Ectodermal cell (in vitro differentiated cells): ENCODE data around the gene FKBP4. TPM values are rescaled to one million over a fixed set of nuclear protein-coding genes. Genes with fewer than 3 reads are reported as not detected.

Experiments used
- H3K27ac ChIP-seq: 2 replicates; pipeline ENCODE4 v1.7.0; 2013; ENCODE audit warnings: mild to moderate bottlenecking, low read depth, low read length; ENCODE audit not compliant: insufficient read depth, poor library complexity, severe bottlenecking
- H3K27me3 ChIP-seq: 2 replicates; pipeline ENCODE4 v1.7.0; 2013; ENCODE audit warnings: mild to moderate bottlenecking, low read length; ENCODE audit not compliant: insufficient read depth, control insufficient read depth, poor library complexity, severe bottlenecking
- H3K36me3 ChIP-seq: one replicate; pipeline ENCODE4 v1.7.0; 2013; ENCODE audit warnings: low read length; ENCODE audit not compliant: control insufficient read depth, insufficient read depth
- H3K4me1 ChIP-seq: one replicate; pipeline ENCODE4 v1.7.0; 2013; ENCODE audit warnings: low read length; ENCODE audit not compliant: control insufficient read depth, insufficient read depth
- H3K4me3 ChIP-seq: 2 replicates; pipeline ENCODE4 v1.7.0; 2013; ENCODE audit warnings: low read depth, low read length, control low read depth; ENCODE audit not compliant: insufficient read depth
- H3K9me3 ChIP-seq: 2 replicates; pipeline ENCODE4 v1.7.0; 2013; ENCODE audit warnings: mild to moderate bottlenecking, low read length, moderate library complexity; ENCODE audit not compliant: control insufficient read depth
- WGBS, 2 experiments: methylation state at CpG; one replicate each; pipeline ENCODE4 v1.1.7; 2013; ENCODE audit warnings: missing lambda C conversion rate in 2 of 2; 5-methylcytosine and 5-hydroxymethylcytosine counted together
- polyA plus RNA-seq, 4 experiments: library from polyadenylated mRNA; stranded (reverse); fragments of 50-300 nt; gene quantifications; one replicate each; pipeline ENCODE4 v1.2.3, GENCODE V29; 2013

FKBP4 gene
- 61.2 TPM for polyA plus RNA-seq (2013, experiment 1 of 4)
- 61.0 TPM for polyA plus RNA-seq (2013, experiment 2 of 4)
- 39.3 TPM for polyA plus RNA-seq (2013, experiment 3 of 4)
- polyA plus RNA-seq (2013, experiment 4 of 4) = 46.0 TPM

- 0% methylated on average over 63 of the region's 63 CpGs for WGBS, 2 experiments
- Histone ChIP-seq H3K9me3 (no peaks in the 10 kb centered on the region), H3K36me3 (peaks cover 19% of the 10 kb centered on the region), H3K4me3 (peak within 1 kb of the TSS; percentile 53), H3K27ac (no peak within 1 kb of the TSS), H3K4me1 (no peaks in the 10 kb centered on the region), H3K27me3 (peaks cover 21% of the 10 kb centered on the region)
Measured at GRCh38 chr12:2794736-2795289, at the start of gene FKBP4. FKBP4 (plus strand) TSS chr12:2794970; CDS start chr12:2795140, 170 bp downstream.

- WGBS, 2 experiments = 68 to 71% methylated on average over 2 of the region's 2 CpGs
- H3K27me3 ChIP-seq = no peaks in the 10 kb centered on the region
- no peaks in the 10 kb centered on the region for H3K4me1 ChIP-seq
- H3K4me3 ChIP-seq = no peak overlapping the region
- H3K36me3 ChIP-seq = no peaks in the 10 kb centered on the region
- no peak overlapping the region for H3K27ac ChIP-seq
- no peaks in the 10 kb centered on the region for H3K9me3 ChIP-seq
Measured at GRCh38 chr12:2745655-2746054, 49.1 kb upstream of the FKBP4 start.

- 56 to 58% methylated on average over 11 of the region's 11 CpGs for WGBS, 2 experiments
Measured at GRCh38 chr12:2749580-2749979, 45.2 kb upstream of the FKBP4 start.

GRCh38 chr12:2750185-2750584 is 44.6 kb upstream of the FKBP4 start:
- H3K4me3 ChIP-seq = no peak overlapping the region
- peaks cover 14% of the 10 kb centered on the region for H3K4me1 ChIP-seq
- H3K9me3 ChIP-seq = no peaks in the 10 kb centered on the region
- no peak overlapping the region for H3K27ac ChIP-seq
- peaks cover 28% of the 10 kb centered on the region for H3K27me3 ChIP-seq
- 68 to 70% methylated on average over 7 of the region's 7 CpGs for WGBS, 2 experiments
- H3K36me3 ChIP-seq = no peaks in the 10 kb centered on the region

More at GRCh38 chr12:2749580-2749979, 45.2 kb upstream of the FKBP4 start:
- Histone ChIP-seq H3K4me3 (no peak overlapping the region), H3K27ac (no peak overlapping the region), H3K36me3 (no peaks in the 10 kb centered on the region), H3K27me3 (peaks cover 28% of the 10 kb centered on the region), H3K9me3 (no peaks in the 10 kb centered on the region), H3K4me1 (peaks cover 10% of the 10 kb centered on the region)

GRCh38 chr12:2751230-2751629 is 43.5 kb upstream of the FKBP4 start:
- Histone ChIP-seq H3K9me3 (no peaks in the 10 kb centered on the region), H3K27me3 (peaks cover 28% of the 10 kb centered on the region), H3K36me3 (no peaks in the 10 kb centered on the region), H3K4me3 (no peak overlapping the region), H3K4me1 (peaks cover 14% of the 10 kb centered on the region), H3K27ac (no peak overlapping the region)

DNA sequence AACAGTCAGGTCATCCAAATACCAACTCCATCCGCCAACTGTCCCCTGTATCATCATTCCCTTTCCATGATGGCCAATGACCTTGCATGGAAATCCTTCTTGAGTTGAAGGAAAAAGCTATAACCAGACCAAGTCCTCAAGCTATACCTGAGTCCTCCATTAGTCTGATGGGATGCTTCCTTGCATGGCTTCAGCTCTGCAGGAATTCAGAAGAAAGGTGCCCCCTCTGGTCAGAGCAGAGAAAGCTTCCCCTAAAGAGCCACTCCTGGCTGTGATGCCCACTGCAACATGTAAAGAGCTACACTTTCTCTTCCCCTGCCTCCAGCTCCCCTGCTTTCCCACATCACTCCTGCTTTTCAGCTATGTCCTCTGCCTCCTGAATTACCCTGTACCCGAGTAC is 43.1 kb upstream of the FKBP4 start:
- Histone ChIP-seq H3K9me3 (no peaks in the 10 kb centered on the region), H3K27me3 (peaks cover 28% of the 10 kb centered on the region), H3K4me1 (peaks cover 14% of the 10 kb centered on the region), H3K27ac (no peak overlapping the region), H3K4me3 (no peak overlapping the region), H3K36me3 (no peaks in the 10 kb centered on the region)
- WGBS, 2 experiments = 57 to 62% methylated on average over 2 of the region's 2 CpGs

DNA sequence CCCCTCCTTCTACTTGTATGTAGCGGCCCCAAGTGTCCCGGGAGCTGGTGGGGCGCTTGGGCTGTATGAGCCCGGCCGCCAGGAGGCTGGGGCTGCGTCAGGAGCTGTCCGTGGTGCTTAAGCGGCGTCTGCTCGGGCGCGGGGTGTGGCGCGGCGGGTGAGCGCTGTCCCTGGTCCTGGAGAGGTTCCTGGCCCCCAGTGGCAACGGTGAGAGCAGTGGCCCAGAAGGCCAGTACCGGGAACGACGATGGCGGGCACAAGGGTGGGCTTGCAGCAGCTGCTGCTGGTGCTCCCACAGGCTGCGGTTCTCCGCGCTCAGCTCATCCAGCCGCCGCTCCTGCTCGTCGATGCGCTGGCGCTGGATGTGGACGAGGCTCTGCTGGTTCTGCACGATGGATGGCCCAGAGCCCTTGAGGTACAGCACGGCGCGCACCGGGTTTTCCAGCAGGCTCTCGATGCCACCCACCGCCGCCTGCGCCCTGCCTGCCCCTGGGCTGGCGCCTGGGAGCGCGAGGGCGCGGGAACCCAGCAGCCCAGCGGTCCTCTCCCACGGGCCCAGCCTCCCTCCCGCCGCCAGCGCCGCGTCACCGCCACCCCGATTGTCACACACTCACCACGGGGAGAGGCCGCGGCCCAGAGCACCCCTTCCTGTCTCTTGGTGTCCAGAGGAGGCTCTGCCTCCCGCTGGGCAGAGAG is 41.9 kb upstream of the FKBP4 start:
- WGBS, 2 experiments = 22 to 24% methylated on average over 58 of the region's 58 CpGs
- H3K36me3 ChIP-seq = no peaks in the 10 kb centered on the region

DNA sequence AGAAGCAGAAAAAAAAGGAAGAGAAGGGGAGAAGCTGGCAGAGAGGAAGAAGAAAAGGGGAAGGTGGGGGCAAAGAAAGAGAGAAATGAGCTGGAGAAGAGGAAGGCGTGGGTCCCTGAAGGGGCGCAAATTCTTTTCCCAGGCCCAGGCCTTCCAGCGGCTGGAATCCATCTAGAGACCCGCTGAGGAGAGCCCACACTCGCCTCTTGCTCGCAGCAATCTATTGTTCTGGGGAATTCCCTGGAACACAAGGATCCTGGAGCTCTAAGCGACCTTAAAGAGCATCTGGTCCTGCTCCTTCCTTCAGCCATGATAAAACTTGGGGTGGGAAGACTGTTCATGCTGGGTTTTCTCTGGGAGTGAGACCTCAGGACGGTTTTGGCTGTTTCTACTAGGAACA is 41.2 kb upstream of the FKBP4 start:
- Histone ChIP-seq H3K4me3 (no peak overlapping the region), H3K27me3 (peaks cover 28% of the 10 kb centered on the region), H3K9me3 (no peaks in the 10 kb centered on the region), H3K36me3 (no peaks in the 10 kb centered on the region), H3K27ac (no peak overlapping the region), H3K4me1 (peaks cover 14% of the 10 kb centered on the region)
- WGBS, 2 experiments = 32 to 34% methylated on average over 8 of the region's 8 CpGs

More for the DNA sequence above, 41.9 kb upstream of the FKBP4 start:
- Histone ChIP-seq H3K27ac (no peak overlapping the region), H3K27me3 (peaks cover 28% of the 10 kb centered on the region), H3K4me3 (no peak overlapping the region), H3K4me1 (peaks cover 14% of the 10 kb centered on the region), H3K9me3 (no peaks in the 10 kb centered on the region)

GRCh38 chr12:2754208-2754607 is 40.6 kb upstream of the FKBP4 start:
- Histone ChIP-seq H3K9me3 (no peaks in the 10 kb centered on the region), H3K4me1 (peaks cover 14% of the 10 kb centered on the region), H3K4me3 (no peak overlapping the region), H3K27me3 (peaks cover 28% of the 10 kb centered on the region), H3K27ac (no peak overlapping the region), H3K36me3 (no peaks in the 10 kb centered on the region)

DNA sequence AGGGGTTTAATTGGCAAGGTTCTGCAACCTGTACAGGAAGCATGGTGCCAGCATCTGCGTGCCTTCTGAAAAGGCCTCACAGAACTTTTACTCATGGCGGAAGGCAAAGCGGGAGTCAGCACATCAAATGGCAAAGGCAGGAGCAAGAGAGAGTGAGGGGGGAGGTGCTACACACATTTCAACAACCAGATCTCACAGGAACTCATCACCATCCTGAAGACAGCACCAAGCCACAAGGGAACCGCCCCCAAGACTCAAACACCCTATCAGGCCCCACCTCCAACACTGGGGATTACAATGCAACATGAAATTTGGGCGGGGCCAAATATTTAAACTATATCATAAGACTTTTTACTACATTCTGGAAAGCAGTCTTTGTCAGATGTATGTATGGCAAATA is 38.0 kb upstream of the FKBP4 start:
- Histone ChIP-seq H3K4me3 (no peak overlapping the region), H3K27me3 (peaks cover 19% of the 10 kb centered on the region), H3K36me3 (no peaks in the 10 kb centered on the region), H3K9me3 (no peaks in the 10 kb centered on the region), H3K27ac (no peak overlapping the region), H3K4me1 (peaks cover 20% of the 10 kb centered on the region)
- 77 to 82% methylated on average over 4 to 5 of the region's 5 CpGs for WGBS, 2 experiments
